Transverse colon (tissue), 4 donors: ENCODE results near the gene AQP12A.

Experiments used
- EP300 ChIP-seq: sonication (generic); formaldehyde crosslinking; IDR thresholded peaks from one replicate; pipeline ENCODE4 v1.6.1; 2017; ENCODE audit warnings: antibody characterized with exemption, low read depth
- POLR2A ChIP-seq: fragments of 450-650 bp; IDR thresholded peaks from one replicate; pipeline ENCODE4 v1.6.1; 2016; ENCODE audit warnings: antibody characterized with exemption, mild to moderate bottlenecking, moderate library complexity
- POLR2AphosphoS5 ChIP-seq, 3 donors: sonication (generic); formaldehyde crosslinking; IDR thresholded peaks; one replicate each; pipeline ENCODE4 v1.6.1; 2016; ENCODE audit warnings: antibody characterized with exemption in 3 of 3
- TF ChIP-seq, protein P1 (sequence below), 5 experiments: fragments of 200-600 bp in 3 of 5; fragments of 450-650 bp in 2 of 5; sonication (generic) in 3 of 5; IDR thresholded peaks; 1 replicate in 2 of 5; 2 replicates in 3 of 5; pipeline ENCODE4 v1.5.1; 2016 to 2017; ENCODE audit warnings: antibody characterized with exemption in 5 of 5, inconsistent platforms in 3 of 5, mild to moderate bottlenecking in 2 of 5, moderate library complexity in 1 of 5

GRCh38 chr2:240742602-240743095 lies 51.0 kb downstream of the AQP12A start:
- TF ChIP-seq, protein P1, sequence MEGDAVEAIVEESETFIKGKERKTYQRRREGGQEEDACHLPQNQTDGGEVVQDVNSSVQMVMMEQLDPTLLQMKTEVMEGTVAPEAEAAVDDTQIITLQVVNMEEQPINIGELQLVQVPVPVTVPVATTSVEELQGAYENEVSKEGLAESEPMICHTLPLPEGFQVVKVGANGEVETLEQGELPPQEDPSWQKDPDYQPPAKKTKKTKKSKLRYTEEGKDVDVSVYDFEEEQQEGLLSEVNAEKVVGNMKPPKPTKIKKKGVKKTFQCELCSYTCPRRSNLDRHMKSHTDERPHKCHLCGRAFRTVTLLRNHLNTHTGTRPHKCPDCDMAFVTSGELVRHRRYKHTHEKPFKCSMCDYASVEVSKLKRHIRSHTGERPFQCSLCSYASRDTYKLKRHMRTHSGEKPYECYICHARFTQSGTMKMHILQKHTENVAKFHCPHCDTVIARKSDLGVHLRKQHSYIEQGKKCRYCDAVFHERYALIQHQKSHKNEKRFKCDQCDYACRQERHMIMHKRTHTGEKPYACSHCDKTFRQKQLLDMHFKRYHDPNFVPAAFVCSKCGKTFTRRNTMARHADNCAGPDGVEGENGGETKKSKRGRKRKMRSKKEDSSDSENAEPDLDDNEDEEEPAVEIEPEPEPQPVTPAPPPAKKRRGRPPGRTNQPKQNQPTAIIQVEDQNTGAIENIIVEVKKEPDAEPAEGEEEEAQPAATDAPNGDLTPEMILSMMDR (IDR thresholded peaks at IDR 0.05) = no peak
- TF ChIP-seq POLR2A = no peak
- no peak for TF ChIP-seq POLR2AphosphoS5 (IDR thresholded peaks at IDR 0.05)
- no peak for TF ChIP-seq EP300
